ENCODE measurements around the gene CISD2.
"Not testable (repeated sequence)": the region's sequence is repeated elsewhere in the genome, so short reads cannot be mapped to it uniquely, and the experiment has no call there.

The CISD2 gene, protein sequence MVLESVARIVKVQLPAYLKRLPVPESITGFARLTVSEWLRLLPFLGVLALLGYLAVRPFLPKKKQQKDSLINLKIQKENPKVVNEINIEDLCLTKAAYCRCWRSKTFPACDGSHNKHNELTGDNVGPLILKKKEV

DNA sequence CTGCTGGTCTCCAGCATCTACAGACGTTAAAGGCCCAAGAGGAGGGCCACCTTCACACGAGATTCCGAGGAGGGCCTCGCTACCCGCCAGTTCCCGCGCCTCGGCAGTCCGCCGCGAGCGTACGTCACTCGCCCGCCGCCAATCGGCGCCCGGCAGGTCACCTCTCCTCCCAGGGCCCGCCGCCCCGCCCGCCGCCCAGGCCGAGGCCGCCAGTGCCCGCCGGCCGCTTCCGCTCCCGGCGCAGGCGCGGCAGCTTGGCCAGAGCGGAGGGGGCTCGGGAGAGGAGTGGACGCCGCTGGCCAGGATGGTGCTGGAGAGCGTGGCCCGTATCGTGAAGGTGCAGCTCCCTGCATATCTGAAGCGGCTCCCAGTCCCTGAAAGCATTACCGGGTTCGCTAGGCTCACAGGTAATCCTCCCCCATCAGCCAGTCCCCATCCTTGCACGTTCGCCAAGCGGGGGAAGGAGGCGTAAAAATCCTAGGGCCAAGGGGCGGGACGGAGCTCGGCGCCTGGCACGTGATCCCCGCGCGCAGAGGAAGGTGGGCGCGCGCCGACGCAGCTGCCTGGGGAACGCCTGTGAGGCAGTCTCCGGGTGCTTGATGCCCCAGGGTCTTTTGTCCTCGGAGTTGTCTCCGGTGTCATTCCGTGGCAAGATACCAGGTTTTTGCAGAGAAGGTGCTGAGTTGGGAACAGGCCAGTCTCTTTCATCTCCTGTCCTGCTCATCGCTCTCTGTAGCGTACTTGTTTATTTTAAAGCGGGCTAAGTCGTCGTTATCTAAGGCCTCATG, at the start of gene CISD2:
CISD2 (plus strand) TSS at position 212 of the 788 bp plus-strand sequence; CDS start at position 305, 93 bp downstream.
- H3K4me3 ChIP-seq (ENCODE audit: low read depth, low read length): peak within 1 kb of the TSS; percentile 65

DNA sequence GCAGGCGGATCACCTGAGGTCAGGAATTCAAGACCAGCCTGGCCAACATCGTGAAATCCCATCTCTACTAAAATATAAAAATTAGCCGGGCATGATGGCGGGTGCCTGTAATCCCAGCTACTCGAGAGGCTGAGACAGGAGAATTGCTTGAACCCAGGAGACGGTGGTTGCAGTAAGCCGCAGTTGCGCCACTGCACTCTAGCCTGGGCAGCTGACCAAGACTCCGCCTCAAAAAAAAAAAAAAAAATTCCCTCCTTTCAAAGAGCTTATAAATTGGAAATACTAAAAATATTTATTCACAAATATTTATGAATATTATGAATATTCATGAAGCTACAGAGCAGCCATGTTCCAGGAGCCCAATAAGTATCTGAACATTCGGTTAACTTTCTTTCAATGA, 49.7 kb upstream of the CISD2 start:
- H3K4me3 ChIP-seq (ENCODE audit: low read depth, low read length): not testable (repeated sequence)

GRCh38 chr4:102819588-102820365, 49.0 kb upstream of the CISD2 start:
- H3K4me3 ChIP-seq (ENCODE audit: low read depth, low read length): no peak overlapping the region

- H3K4me3 ChIP-seq (ENCODE audit: low read depth, low read length): no peak overlapping the region
Measured at GRCh38 chr4:102823464-102823863, 45.3 kb upstream of the CISD2 start.

DNA sequence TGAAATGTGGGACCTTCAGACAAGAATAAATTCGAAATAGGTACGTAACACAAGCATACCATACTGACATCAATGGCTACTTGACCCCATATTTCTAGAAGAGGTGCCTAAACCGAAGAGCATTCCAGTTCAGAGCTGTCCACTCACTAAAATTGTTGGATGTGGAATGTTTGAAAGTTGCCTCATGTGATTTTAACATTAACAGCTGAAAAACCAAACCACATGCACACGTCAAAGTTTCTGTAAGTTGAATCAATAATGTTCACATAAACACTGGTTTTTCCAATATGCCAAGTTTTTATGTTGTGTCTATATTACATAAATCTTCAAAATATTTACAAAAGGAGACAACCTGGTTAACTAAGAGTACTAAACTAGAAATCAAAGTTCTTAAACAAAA, 44.9 kb upstream of the CISD2 start:
- no peak overlapping the region for H3K4me3 ChIP-seq (ENCODE audit: low read depth, low read length)

DNA sequence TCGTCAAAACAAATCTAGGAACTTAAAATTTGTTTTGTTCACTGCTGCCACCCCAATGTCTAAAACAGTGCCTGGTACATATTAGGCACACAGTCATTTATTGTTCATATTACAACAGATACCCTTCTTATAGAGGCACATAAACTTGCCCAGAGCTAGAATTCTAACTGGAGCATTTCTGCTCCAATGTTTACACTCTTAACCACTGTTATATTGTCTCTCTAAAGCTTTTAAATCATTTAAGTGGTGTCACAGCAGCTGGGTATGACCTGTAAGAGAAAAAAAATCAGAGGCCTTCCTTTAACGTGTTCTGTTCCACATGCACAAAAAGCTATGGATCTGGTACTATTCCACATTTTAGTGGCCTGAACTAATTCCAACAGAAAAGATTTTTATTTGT, 44.4 kb upstream of the CISD2 start:
- H3K4me3 ChIP-seq (ENCODE audit: low read depth, low read length): peak overlapping the region; percentile 89

DNA sequence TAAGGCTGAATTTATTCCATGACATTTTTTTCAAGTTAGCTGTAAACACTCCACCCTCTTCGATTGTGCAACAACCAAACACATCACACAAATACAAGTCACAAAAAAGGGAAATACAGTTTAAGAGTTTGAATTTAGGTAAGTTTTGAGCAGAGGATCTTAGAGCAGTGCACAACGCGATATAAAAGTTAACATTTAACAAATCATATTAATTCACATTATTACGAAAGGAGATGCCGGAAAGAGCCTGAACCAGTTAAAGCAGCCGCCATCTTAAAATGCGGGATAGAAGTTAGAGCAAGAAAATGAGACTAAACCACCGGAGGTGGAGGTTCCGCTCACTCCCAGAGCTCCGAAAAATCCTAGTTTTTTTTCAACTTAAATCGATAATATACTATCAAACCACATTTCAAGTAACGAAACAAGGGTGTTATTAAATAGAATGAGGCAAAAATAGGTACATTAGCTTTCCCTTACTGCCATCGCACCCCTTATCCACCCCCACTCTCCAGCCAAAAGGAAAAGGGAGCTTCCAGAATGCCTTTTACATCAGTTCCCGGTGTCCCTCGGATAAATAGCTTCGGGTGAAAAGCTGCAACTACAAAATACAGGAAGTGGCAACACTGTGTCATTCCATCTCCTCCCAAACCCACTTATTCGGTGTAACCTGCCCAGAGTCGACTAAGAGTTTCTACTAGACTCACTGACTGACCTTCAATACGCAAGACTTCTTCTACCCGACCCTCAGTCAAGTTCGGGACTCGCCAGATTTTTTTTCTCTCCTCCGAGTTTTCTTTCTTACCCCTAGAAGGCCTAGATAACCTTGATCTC, 43.3 kb upstream of the CISD2 start:
- peak overlapping the region; percentile 89 for H3K4me3 ChIP-seq (ENCODE audit: low read depth, low read length)

- H3K4me3 ChIP-seq (ENCODE audit: low read depth, low read length): peak overlapping the region; percentile 89
Measured at GRCh38 chr4:102826105-102826889, 42.5 kb upstream of the CISD2 start.

GRCh38 chr4:102826890-102827673, 41.7 kb upstream of the CISD2 start, which contains the start of gene UBE2D3:
TSS of gene UBE2D3 (minus strand) at chr4:102827551. CDS start at chr4:102826508, 1,043 bp downstream.
- H3K4me3 ChIP-seq (ENCODE audit: low read depth, low read length): peak within 1 kb of the TSS; percentile 89

- H3K4me3 ChIP-seq (ENCODE audit: low read depth, low read length): peak overlapping the region; percentile 89
Measured at GRCh38 chr4:102827674-102828496, 40.9 kb upstream of the CISD2 start.

GRCh38 chr4:102828497-102828808, 40.3 kb upstream of the CISD2 start:
- peak overlapping the region; percentile 63 for H3K4me3 ChIP-seq (ENCODE audit: low read depth, low read length)

DNA sequence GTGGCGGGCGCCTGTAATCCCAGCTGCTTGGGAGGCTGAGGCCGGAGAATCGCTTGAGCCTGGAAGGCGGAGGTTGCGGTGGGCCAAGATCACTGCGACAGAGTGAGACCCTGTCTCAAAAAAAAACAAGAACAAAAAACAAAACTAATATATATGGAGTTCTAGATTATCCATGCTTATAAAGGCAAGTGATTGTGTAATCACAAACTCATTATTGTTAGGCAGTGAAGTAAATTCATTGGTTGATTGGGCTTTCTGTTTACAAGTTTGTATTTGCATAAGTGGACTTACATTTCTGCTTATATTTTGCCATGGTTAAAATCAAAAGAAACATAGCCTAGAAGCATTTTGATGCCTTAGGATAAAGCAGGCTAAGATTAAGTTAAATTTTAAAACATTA, 39.0 kb upstream of the CISD2 start:
- H3K4me3 ChIP-seq (ENCODE audit: low read depth, low read length): no peak overlapping the region

GRCh38 chr4:102832105-102832504, 36.7 kb upstream of the CISD2 start:
- no peak overlapping the region for H3K4me3 ChIP-seq (ENCODE audit: low read depth, low read length)

DNA sequence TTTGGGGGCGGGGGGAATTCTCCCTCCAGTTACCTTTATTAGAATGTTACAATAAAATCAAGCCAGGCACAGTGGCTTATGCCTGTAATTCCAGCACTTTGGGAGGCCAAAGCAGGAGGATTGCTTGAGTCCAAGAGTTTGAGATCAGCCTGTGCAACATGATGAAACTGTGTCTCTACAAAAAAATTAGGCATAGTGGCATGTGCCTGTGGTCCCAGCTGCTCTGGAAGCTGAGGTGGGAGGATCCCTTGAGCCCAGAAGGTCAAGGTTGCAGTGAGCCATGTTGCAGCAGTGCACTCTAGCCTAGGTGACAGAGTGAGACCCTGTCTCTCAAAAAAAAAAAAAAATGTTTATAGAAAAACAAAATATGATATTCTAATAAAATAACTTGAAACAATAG, 36.1 kb upstream of the CISD2 start:
- H3K4me3 ChIP-seq (ENCODE audit: low read depth, low read length): no peak overlapping the region

DNA sequence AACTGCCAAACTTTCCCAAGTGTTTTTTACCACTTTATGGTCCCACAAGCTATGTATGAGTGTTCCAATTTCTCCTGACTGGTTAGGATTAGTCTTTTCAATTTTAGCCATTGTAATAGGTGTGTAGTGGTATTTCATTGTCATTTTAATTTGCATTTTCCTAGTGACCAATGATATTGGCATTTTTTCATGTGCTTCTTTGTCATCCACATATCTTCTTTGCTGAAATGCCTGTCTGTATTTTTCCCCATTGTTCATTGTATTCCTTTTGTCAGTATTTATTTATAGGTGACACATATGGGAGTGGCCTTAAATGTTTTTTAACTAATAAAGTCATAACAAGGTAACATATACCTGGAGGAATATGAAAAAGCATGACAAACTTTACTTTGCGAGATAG, 32.2 kb upstream of the CISD2 start:
- no peak overlapping the region for H3K4me3 ChIP-seq (ENCODE audit: low read depth, low read length)

GRCh38 chr4:102842367-102842766, 26.4 kb upstream of the CISD2 start:
- no peak overlapping the region for H3K4me3 ChIP-seq (ENCODE audit: low read depth, low read length)

GRCh38 chr4:102843273-102843672, 25.5 kb upstream of the CISD2 start:
- H3K4me3 ChIP-seq (ENCODE audit: low read depth, low read length): no peak overlapping the region

- no peak overlapping the region for H3K4me3 ChIP-seq (ENCODE audit: low read depth, low read length)
Measured at GRCh38 chr4:102843938-102844337, 24.9 kb upstream of the CISD2 start.

- H3K4me3 ChIP-seq (ENCODE audit: low read depth, low read length): no peak overlapping the region
Measured at GRCh38 chr4:102847687-102848086, 21.1 kb upstream of the CISD2 start.

All from iPS-11a (cell line).